ENCODE measurements around the gene PDZD7.

PDZD7 gene

DNA sequence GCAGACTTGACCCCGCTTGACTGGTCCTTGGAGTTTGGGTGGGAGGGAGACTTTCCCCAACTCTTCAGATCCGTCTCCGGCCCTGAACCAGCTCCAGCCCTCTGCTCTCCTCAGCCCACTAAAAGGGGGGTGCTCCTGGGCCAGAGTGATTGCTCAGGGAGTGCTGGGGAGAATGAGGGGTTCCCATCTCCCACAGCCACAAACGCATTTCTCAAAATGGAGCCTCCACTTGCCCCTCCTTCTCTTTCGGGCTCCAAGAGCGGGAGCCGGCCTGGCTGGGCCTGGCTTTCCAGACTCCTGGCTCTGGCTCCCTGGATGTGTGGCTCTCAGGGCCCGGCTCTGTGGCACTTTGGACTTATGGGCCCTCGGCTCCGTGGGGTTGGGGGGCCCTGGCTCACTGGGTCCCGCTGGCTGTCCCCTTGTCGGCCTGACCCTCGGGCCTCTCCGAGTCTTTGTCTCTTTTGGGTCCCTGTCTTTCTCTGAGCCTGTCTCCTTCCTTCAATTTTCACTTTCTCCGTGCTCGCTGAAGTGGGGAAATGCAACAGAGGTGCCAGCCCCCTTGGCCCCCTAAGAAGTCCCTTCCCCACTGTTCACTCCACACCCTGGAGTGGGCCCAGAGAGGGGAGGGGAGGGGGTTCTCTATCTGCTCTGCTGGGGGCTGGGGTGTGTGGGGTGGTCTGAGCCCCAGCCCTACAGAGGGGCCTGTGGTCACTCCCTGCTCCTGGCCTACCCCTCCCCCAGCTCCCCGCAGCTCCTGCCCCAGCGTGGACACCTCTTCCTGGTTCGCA is 30.6 kb downstream of the PDZD7 start:
- no peak for DNase-seq

DNA sequence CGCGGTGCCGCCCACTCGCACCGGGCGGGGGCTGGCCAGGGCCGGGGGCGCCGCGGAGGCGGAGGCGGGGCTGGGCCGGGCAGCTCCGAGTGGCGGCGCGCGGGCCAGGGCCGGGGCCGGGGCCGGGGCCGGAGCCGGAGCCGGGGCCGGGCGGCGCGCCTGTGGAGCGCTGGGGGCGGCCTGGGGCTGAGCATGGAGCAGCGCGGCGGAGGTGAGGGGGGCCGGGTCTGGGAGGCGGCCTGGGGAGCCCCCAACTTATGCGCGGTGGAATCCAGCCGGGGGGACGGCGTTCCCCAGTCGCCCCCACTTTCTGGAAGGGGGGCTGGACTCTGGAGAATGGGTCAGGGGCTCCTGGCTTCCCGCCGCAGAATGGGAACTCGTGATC is 31.2 kb downstream of the PDZD7 start, which contains the start of gene LZTS2:
Gene LZTS2, plus strand, starts transcription at position 67 of the 385 bp plus-strand sequence. CDS start 2,731 bp downstream, outside the sequence.
- no peak for DNase-seq

DNA sequence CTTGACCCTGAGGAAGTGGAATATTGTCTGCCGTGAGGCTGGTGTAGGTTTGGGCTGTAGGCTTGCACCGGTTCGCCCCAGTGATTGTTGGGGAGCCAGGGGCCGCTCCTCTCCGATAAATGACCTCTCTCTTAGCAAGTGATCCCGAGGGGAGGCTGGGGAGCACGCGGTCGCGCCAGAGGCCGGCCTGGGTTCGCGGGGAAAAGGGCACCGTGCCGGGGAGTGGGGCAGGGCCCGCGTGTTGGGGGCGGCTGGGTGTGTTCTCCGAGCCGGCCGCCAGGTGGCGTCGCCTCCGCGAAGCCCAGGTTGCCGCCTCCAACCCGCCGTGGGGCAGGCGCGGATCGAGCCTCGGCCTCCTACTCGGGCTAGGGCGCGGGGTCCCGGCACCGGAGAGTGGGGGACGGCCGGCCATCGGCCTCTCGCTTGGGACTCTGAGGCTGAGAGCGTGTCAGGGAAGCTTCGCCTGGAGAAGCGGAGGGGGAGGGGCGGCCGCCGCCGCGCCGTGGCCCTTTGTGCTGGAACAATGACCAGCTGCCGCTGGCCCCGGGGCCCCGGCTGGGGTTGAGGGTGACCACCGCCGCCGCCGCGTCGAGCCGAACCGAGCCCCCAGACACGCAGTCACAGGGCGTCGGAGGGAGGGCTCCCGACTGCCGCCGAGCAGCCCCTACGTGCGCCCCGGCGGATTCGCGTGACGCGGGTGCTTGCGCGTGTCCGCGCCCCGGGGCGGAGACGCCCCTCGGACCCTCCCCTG is 31.8 kb downstream of the PDZD7 start:
- DNase-seq, result peak; percentile 75

DNA sequence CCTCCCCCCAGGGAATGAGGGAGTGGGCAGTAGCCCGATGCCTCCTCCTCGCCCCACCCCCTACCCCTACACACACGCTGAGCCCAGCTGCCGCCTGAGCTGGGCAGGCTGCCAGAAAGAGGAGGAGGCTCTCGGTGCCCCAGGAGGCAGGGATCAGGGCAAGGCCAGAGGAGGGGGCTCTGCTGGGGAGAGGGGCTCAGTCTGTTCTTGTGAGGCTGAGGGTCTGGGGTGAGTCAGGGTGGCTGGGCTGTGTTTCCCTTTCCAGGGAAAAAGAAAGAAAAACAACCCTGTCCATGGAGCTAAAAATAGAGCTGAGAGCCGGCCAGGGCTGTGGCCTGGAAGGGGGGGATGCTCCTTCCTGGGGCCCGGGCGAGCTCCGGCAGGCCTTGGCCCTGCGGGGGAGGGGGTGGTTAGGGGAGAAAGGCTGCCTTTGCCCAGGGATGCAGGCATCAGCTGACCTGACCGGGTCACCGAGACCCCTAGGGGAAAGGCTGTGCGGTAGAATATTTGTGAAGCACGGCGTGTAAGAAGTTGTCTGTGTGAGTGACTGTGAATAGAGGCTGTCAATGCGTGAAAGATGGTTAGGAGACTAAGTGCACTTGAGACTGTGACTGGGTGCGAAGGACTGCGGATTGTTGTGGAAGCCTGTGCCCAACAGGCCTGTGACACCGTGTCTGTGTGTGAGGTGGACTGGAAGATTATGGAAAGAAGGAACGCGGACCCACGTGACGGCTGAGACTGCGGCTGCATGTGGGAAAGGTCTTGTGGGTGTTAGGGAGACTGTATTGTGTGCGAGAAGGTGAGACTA is 32.5 kb downstream of the PDZD7 start:
- DNase-seq, result peak; percentile 51

- peak; percentile 62 for DNase-seq
Observed at GRCh38 chr10:100997360-100998182, 33.4 kb downstream of the PDZD7 start.

- peak; percentile 34 for DNase-seq
Observed at GRCh38 chr10:100996678-100997359, 34.1 kb downstream of the PDZD7 start.

DNA sequence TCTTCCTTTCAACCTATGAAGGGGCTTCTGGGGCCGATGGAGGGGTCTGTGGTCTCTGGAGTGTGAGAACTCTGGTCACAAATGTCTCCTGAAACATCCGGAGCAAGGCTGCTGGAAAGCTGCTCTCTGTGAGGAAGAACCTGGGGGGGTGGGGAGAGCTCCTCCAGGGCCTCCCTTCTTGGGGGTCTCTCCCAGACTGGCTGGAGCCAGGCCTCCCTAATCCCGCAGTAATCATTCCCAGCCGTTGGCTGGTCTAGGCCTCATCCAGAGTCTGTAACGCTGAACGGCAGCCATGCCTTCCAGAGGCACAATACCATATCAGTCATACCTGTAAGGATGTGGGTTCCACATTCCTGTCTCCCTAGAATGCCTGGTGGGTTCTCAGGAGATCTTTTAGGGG is 35.7 kb downstream of the PDZD7 start:
- no peak for DNase-seq

DNA sequence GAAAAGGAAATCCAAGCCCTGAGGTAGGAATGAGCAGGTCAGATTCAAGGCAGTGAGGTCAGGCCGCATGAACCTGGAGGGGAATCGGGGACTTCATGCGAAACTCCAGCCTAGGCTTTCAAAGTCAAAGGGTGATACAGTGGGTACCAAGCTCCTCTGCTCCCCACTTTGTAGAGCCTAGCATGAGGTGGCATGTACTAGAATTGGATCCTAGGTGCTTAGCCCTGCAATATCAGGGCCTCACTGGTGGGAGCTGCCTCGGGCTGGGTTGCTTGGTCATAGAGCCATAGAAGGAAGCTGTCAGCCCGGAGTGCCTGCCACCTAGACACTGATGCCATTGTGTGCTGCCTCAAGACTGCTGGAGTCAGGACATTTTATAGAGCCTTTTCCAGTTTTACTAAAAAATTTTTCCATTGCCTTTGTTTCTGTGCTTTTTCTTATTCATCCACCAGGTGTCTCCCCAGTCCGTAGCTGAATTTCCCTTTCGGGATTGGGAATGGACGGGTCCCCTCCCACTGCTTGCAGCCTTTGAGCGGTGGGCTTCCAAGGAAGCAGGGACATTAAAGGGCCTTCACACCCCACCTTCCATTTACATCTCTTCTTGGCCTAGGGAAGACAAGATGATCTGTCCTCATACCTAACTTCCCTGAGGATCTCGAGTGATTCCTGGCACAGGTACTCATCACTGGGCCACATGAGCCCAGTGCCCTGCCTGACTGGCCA is 36.8 kb downstream of the PDZD7 start:
- DNase-seq, result no peak

DNA sequence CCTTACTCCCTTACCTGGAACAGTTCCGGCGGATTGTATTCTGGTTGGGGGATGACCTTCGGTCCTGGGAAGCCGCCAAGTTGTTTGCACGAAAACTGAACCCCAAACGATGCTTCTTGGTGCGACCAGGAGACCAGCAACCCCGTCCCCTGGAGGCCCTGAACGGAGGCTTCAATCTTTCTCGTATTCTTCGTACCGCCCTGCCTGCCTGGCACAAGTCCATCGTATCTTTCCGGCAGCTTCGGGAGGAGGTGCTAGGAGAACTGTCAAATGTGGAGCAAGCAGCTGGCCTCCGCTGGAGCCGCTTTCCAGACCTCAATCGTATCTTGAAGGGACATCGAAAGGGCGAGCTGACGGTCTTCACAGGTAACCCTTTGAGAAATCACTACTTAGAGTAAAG is 41.8 kb downstream of the PDZD7 start:
- DNase-seq, result no peak

GRCh38 chr10:100988166-100988565 is 42.8 kb downstream of the PDZD7 start:
- DNase-seq, result no peak

DNA sequence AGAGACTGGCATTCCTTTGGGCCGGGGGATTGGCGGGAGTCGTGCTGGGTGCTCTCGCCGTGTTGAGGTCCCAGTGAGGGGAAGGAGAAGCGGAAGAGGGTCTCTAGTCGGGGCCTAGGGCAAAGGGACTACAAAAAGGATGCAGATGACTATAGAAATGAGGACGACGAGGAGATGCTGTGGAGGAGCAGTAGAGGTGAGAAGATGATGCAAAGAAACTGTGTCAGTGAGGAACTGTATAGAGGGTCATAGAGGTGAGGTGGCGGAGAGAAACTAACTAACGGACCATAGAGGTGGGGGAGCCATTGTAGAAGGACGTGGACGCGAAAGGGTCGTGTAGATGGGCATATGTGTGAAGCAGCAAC is 43.3 kb downstream of the PDZD7 start:
- no peak for DNase-seq

DNA sequence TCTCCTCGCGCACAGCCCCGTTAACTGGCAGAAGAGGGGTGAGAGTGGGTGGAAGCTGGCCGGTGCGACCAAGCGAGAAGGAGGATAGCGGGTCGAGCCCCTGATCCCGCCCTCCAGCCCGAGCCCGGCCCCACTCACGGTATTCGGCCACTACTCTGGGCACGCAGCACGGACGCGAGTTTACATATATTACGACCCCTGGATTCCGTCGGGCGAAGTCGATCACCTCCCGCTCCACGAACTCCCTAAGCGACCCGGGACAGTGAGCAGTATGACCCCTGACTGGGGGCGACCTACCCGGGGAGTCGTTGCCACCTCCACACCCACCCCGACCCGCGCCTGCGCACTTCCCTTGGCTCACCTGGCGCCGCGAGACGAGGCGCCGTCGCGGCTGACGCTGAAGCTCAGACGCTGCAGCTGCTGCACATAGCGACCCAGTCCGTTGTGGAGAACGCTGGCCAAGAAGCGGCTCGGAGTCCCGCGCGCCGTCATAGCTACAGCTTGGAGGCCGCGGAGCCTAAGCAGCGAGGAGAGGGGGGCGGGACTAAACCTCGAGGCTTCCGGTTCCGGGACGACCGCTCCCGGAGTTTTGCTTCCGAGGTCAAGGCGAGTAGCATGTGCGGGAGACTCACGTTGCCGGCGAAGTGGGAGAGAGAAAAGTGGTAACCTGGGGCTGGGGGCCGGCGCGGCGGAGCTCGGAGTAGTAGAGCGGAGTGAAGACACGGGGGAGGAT is 43.8 kb downstream of the PDZD7 start, which contains the start of the genes MRPL43 and TWNK:
Gene MRPL43, minus strand, starts transcription at position 546 of the 733 bp plus-strand sequence. Its CDS starts 54 bp downstream, at position 492.
Gene TWNK, plus strand, starts transcription at position 592 of the 733 bp plus-strand sequence. CDS start 668 bp downstream, outside the sequence.
- DNase-seq, result peak; percentile 83

- no peak for DNase-seq
Observed at GRCh38 chr10:100986623-100986951, 44.3 kb downstream of the PDZD7 start.

- DNase-seq, result no peak
Observed at GRCh38 chr10:100985336-100985735, 45.6 kb downstream of the PDZD7 start.

DNA sequence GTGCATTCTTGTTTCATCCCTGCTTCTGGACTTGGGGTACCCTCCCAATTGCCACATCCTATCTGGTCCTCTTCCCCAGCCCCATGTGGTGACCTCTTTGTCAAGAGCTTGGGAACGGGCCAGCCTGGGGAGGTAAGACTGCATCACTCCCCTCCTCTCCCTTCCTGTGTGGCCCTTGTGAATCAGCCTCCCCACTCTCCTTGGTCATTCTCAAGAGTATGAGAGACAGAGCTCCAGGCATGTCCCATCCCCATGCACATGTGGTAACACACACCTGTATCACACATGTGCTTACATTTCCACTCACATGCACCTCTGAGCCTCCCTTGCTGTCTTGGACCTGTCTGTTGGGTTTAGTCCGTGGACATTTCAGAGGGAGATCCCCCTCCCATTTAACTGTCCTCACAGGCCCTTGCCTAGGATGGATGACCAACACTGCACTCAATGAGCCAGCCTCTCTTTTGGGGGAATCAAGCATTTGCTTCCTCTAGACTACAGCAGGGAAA is 46.2 kb downstream of the PDZD7 start:
- DNase-seq, result no peak

DNA sequence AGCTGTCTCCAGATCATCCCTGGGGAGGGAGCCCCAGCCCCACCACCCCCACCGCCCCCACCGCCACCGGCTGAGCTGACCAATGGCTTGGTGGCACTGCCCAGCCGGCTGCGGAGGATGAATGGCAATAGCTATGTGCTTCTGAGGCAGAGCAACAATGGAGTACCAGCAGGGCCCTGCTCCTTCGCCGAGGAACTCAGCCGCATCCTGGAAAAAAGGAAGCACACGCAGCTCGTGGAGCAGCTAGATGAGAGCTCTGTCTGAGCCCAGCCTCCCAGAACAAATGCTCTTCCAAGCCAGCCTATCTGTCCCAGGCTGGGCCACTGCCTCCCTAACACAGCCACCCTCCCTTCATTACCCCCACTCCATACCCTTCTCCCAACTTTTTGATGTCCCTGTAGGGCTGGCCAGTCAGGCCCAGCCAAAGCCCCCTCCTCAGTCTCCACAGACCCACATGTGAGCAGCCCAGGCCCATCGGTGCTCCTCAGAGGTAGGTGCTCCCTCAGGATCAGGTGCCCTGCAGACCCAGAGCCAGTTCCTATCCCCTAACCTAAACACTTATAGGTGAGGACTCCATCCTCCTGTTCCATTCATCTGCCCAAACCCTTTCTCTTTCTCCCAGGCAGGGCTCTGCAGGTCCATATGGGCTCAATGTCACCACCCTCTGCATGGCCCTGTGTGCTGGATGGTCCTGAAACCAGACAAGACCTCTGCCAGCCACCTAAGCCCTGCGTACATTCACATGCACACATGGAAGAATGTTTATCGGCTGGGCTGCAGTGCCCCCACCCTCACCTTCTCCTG is 46.9 kb downstream of the PDZD7 start:
- no peak for DNase-seq

DNA sequence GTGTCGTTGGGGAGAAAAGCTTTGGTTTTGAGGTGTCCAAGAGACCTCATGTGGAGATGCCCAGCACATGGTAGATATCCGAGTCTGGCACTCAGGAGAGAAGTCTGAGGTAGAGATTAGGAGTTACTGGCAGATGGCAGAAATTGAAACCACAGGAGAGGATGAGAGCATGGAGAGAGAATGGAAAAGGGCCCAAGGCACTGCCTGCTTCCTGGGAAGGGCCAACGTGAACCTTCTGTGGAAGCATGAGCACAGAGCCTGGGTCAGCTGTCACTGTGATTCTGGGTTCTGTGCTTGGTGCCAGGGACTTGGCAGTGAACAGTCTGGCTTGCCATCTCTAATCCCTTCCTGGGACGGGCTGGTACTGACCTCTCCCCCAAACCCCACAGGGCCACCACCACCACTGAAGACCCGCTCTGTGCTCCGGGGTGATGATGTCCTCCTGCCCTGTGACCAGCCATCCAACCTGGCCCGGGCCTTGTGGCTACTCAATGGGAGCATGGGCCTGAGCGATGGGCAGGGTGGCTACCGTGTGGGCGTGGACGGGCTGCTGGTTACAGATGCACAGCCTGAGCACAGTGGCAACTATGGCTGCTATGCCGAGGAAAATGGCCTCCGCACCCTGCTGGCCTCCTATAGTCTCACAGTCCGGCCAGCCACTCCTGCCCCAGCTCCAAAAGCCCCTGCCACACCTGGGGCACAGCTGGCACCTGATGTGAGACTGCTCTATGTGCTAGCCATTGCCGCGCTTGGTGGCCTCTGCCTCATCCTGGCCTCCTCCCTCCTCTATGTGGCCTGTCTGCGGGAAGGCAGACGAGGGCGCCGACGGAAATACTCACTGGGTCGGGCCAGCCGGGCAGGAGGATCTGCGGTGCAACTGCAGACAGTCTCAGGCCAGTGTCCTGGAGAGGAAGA is 47.8 kb downstream of the PDZD7 start:
- DNase-seq, result no peak

GRCh38 chr10:100981178-100981772 is 49.7 kb downstream of the PDZD7 start:
- no peak for DNase-seq
